WTC11 (cell line): Measurements from ENCODE around the gene EVI5L. TPM values are rescaled to one million over a fixed set of nuclear protein-coding genes. Genes with fewer than 3 reads are reported as not detected.

Experiments used
- ATF2 ChIP-seq: sonication (generic); formaldehyde crosslinking; IDR thresholded peaks from 2 replicates; pipeline ENCODE4 v1.8.1; 2022; ENCODE audit warnings: low read depth, missing genetic modification reagents, borderline replicate concordance
- ATF3 ChIP-seq: sonication (generic); formaldehyde crosslinking; conservative IDR thresholded peaks from 2 replicates; pipeline ENCODE4 v1.8.1; 2022; ENCODE audit warnings: mild to moderate bottlenecking, missing genetic modification reagents
- ATF6 ChIP-seq: sonication (generic); formaldehyde crosslinking; IDR thresholded peaks from 2 replicates; pipeline ENCODE4 v1.8.1; 2023; ENCODE audit warnings: mild to moderate bottlenecking, missing genetic modification reagents
- CDX4 ChIP-seq: fragments of 250-450 bp; sonication (Bioruptor Pico); IDR thresholded peaks from 2 replicates; pipeline ENCODE4 v1.9.0; 2021; ENCODE audit warnings: moderate library complexity, mild to moderate bottlenecking, inconsistent platforms, borderline replicate concordance
- CREB1 ChIP-seq: sonication (generic); formaldehyde crosslinking; IDR thresholded peaks from 2 replicates; pipeline ENCODE4 v1.8.0; 2023; ENCODE audit warnings: mild to moderate bottlenecking, missing genetic modification reagents
- CREM ChIP-seq: sonication (generic); formaldehyde crosslinking; IDR thresholded peaks from 2 replicates; pipeline ENCODE4 v1.8.1; 2022; ENCODE audit warnings: mild to moderate bottlenecking, missing genetic modification reagents, moderate library complexity
- CTCF ChIP-seq: fragments of 200-600 bp; IDR thresholded peaks from 2 replicates; pipeline ENCODE4 v1.8.0; 2022; ENCODE audit warnings: antibody characterized with exemption
- E2F5 ChIP-seq: sonication (generic); formaldehyde crosslinking; IDR thresholded peaks from 2 replicates; pipeline ENCODE4 v1.8.1; 2022; ENCODE audit warnings: mild to moderate bottlenecking, moderate library complexity, missing genetic modification reagents
- EMX1 ChIP-seq: fragments of 250-450 bp; sonication (Bioruptor Pico); IDR thresholded peaks from 2 replicates; pipeline ENCODE4 v1.8.0; 2021; ENCODE audit warnings: mild to moderate bottlenecking
- FOXJ3 ChIP-seq: sonication (generic); formaldehyde crosslinking; IDR thresholded peaks from 2 replicates; pipeline ENCODE4 v1.9.0; 2021; ENCODE audit warnings: missing genetic modification reagents, mild to moderate bottlenecking, borderline replicate concordance
- GTF2I ChIP-seq: fragments of 250-450 bp; sonication (Bioruptor Pico); conservative IDR thresholded peaks from 2 replicates; pipeline ENCODE4 v1.4.0; 2021; ENCODE audit warnings: mild to moderate bottlenecking
- MXD4 ChIP-seq: fragments of 250-450 bp; sonication (Bioruptor Pico); IDR thresholded peaks from 2 replicates; pipeline ENCODE4 v1.8.0; 2021; ENCODE audit warnings: mild to moderate bottlenecking, moderate library complexity, borderline replicate concordance
- NFATC4 ChIP-seq: fragments of 250-450 bp; sonication (Bioruptor Pico); IDR thresholded peaks from 2 replicates; pipeline ENCODE4 v1.9.0; 2021; ENCODE audit warnings: mild to moderate bottlenecking
- NFYB ChIP-seq: sonication (generic); formaldehyde crosslinking; conservative IDR thresholded peaks from 2 replicates; pipeline ENCODE4 v1.8.0; 2022; ENCODE audit warnings: low read depth, missing genetic modification reagents
- PRRX2 ChIP-seq: fragments of 250-450 bp; sonication (Bioruptor Pico); IDR thresholded peaks from 2 replicates; pipeline ENCODE4 v1.8.0; 2021; ENCODE audit warnings: mild to moderate bottlenecking
- RELA ChIP-seq: sonication (generic); formaldehyde crosslinking; IDR thresholded peaks from 2 replicates; pipeline ENCODE4 v1.8.1; 2022; ENCODE audit warnings: missing genetic modification reagents, mild to moderate bottlenecking, borderline replicate concordance
- SP1 ChIP-seq: sonication (generic); formaldehyde crosslinking; conservative IDR thresholded peaks from 2 replicates; pipeline ENCODE4 v1.8.1; 2022; ENCODE audit warnings: missing genetic modification reagents
- STAT6 ChIP-seq: sonication (generic); formaldehyde crosslinking; conservative IDR thresholded peaks from 2 replicates; pipeline ENCODE4 v1.8.1; 2023; ENCODE audit warnings: mild to moderate bottlenecking, low read depth, missing genetic modification reagents, moderate library complexity
- TP53 ChIP-seq: sonication (generic); formaldehyde crosslinking; IDR thresholded peaks from 2 replicates; pipeline ENCODE4 v1.8.1; 2023; ENCODE audit warnings: mild to moderate bottlenecking, missing genetic modification reagents
- ZNF138 ChIP-seq: sonication (generic); formaldehyde crosslinking; conservative IDR thresholded peaks from 2 replicates; pipeline ENCODE4 v1.8.1; 2022; ENCODE audit warnings: mild to moderate bottlenecking, moderate library complexity, missing genetic modification reagents
- ZNF263 ChIP-seq: sonication (generic); formaldehyde crosslinking; IDR thresholded peaks from 2 replicates; pipeline ENCODE4 v1.8.1; 2022; ENCODE audit warnings: low read depth, mild to moderate bottlenecking, moderate library complexity, missing genetic modification reagents
- ZNF423 ChIP-seq: fragments of 250-450 bp; sonication (Bioruptor Pico); IDR thresholded peaks from 2 replicates; pipeline ENCODE4 v2.1.2; 2022; ENCODE audit warnings: mild to moderate bottlenecking, moderate library complexity
- ZNF425 ChIP-seq: fragments of 250-450 bp; sonication (Bioruptor Pico); conservative IDR thresholded peaks from 2 replicates; pipeline ENCODE4 v1.9.0; 2021; ENCODE audit warnings: mild to moderate bottlenecking
- ZSCAN18 ChIP-seq: fragments of 250-450 bp; sonication (Bioruptor Pico); IDR thresholded peaks from 2 replicates; pipeline ENCODE4 v2.1.2; 2022; ENCODE audit warnings: mild to moderate bottlenecking, moderate library complexity
- total RNA-seq: library from RNA; stranded (reverse); gene quantifications from 3 replicates; pipeline ENCODE4 v1.2.3, GENCODE V29; 2021

Gene EVI5L
- total RNA-seq, 1 experiment from 2014 or later, result 10.5 TPM

GRCh38 chr19:7861619-7862412, 31.8 kb downstream of the EVI5L start (continued):
- TF ChIP-seq STAT6 (CRISPR knock-in tag) (no peak; the same call in 1 of the 2 replicates), NFYB (no peak), CTCF (peak; percentile 22; the same call in 1 of the 2 replicates), ZNF423 (CRISPR knock-in tag) (peak; percentile 70; the same call in 1 of the 2 replicates), ATF3 (CRISPR knock-in tag) (no peak), MXD4 (CRISPR knock-in tag) (no peak), E2F5 (CRISPR knock-in tag) (peak; percentile 60; the same call in 1 of the 2 replicates), ATF2 (CRISPR knock-in tag) (no peak), GTF2I (CRISPR knock-in tag) (no peak), ZNF138 (CRISPR knock-in tag) (0 out of 2 replicates have a peak, but pooled peaks have one; percentile 41), FOXJ3 (CRISPR knock-in tag) (no peak), CDX4 (CRISPR knock-in tag) (no peak), EMX1 (CRISPR knock-in tag) (no peak), CREB1 (CRISPR knock-in tag) (no peak), SP1 (peak; percentile 78), NFATC4 (no peak), ZNF263 (CRISPR knock-in tag) (no peak; the same call in 1 of the 2 replicates), ATF6 (CRISPR knock-in tag) (no peak), CREM (CRISPR knock-in tag) (no peak), PRRX2 (CRISPR knock-in tag) (no peak), RELA (CRISPR knock-in tag) (no peak), TP53 (CRISPR knock-in tag) (0 out of 2 replicates have a peak, but pooled peaks have one; percentile 61), ZNF425 (no peak), ZSCAN18 (CRISPR knock-in tag) (no peak)
